ENCODE measurements around the gene GGCX. TPM values are rescaled to one million over a fixed set of nuclear protein-coding genes. Genes with fewer than 3 reads are reported as not detected.

Gene GGCX
- total RNA-seq, 2 experiments from 2014 or later: 22.9 to 27.6 TPM

- intact Hi-C loops (cut with DNase I, micrococcal nuclease): loop anchor here in 1 of 2 experiments (10.0 kb wide), 1 partner anchor 509 kb away; the partner anchor contains the start of genes POLR1A and PTCD3
These were observed 34.7 kb upstream of the GGCX start for GRCh38 chr2:85596026-85596333.

GRCh38 chr2:85595301-85596025 is 34.2 kb upstream of the GGCX start, which contains the start of gene RNF181:
Gene RNF181 (plus strand): TSS chr2:85595745. CDS start chr2:85595764, 19 bp downstream.
- DNase-seq (peak; percentile 75 to 97 (median 85)), ATAC-seq (ENCODE audit: poor library complexity) (peak; percentile 99)
- no peak for TF ChIP-seq CTCF (IDR thresholded peaks at IDR 0.05)
- Histone ChIP-seq H3K4me3 (ENCODE audit: low read length) (peak within 1 kb of the TSS; percentile 94), H3K9me3 (ENCODE audit: control insufficient read depth in 1 of 2, insufficient read depth in 1 of 2, low read length in 2 of 2) (no peaks in the 10 kb centered on the region), H3K27ac (ENCODE audit: low read depth in 1 of 2, low read length in 2 of 2) (peak within 1 kb of the TSS; percentile 78 to 86), H3K4me1 (ENCODE audit: insufficient read depth, low read length) (peaks cover 41% of the 10 kb centered on the region), H3K27me3 (ENCODE audit: control insufficient read depth in 1 of 2, insufficient read depth in 2 of 2, low read length in 2 of 2) (no peaks in the 10 kb centered on the region), H3K36me3 (ENCODE audit: insufficient read depth, low read length) (peaks cover 28% of the 10 kb centered on the region)
- ChIA-PET CTCF (interaction anchor here (0.7 to 1.8 kb wide), 4 partner anchors 16 to 57 kb away, joined by 3 to 10 read pairs (median 4); partner anchors contain the start of genes C2orf68 and MAT2A), POLR2A (interaction anchor here (0.6 to 4.2 kb wide), 26 partner anchors 10 to 845 kb away, joined by 3 to 60 read pairs (median 5); partner anchors contain the start of genes C2orf68, GGCX, KDM3A and MAT2A)
- peak within 1 kb of the TSS; percentile 94 for H3K4me3 Mint-ChIP-seq
- H3K27ac Mint-ChIP-seq: peak within 1 kb of the TSS; percentile 98
- no peaks in the 10 kb centered on the region for H3K9me3 Mint-ChIP-seq
- H3K36me3 Mint-ChIP-seq (ENCODE audit: low read depth): peaks cover 25% of the 10 kb centered on the region
- H3K27me3 Mint-ChIP-seq: no peaks in the 10 kb centered on the region
- H3K4me1 Mint-ChIP-seq (ENCODE audit: low read depth): peaks cover 35% of the 10 kb centered on the region
- intact Hi-C loops (cut with DNase I, micrococcal nuclease): loop anchor here (2.0 to 10.0 kb wide), 3 partner anchors 21 to 509 kb away; partner anchors contain the start of genes GGCX (in 1 of the 2), POLR1A (in 1 of the 2), PTCD3 (in 1 of the 2) and USP39 (in 1 of the 2)

More at GRCh38 chr2:85596026-85596333, 34.7 kb upstream of the GGCX start:
- Histone ChIP-seq H3K4me1 (ENCODE audit: insufficient read depth, low read length) (peaks cover 38% of the 10 kb centered on the region), H3K27me3 (ENCODE audit: control insufficient read depth in 1 of 2, insufficient read depth in 2 of 2, low read length in 2 of 2) (no peaks in the 10 kb centered on the region), H3K36me3 (ENCODE audit: insufficient read depth, low read length) (peaks cover 28% of the 10 kb centered on the region), H3K4me3 (ENCODE audit: low read length) (peak overlapping the region; percentile 94), H3K27ac (ENCODE audit: low read depth in 1 of 2, low read length in 2 of 2) (peak overlapping the region; percentile 78 to 86), H3K9me3 (ENCODE audit: control insufficient read depth in 1 of 2, insufficient read depth in 1 of 2, low read length in 2 of 2) (no peaks in the 10 kb centered on the region)
- CTCF ChIA-PET: interaction anchor here (1.0 to 1.8 kb wide), 3 partner anchors 41 to 57 kb away, joined by 3 to 10 read pairs (median 3); partner anchors contain the start of gene MAT2A
- no peak for DNase-seq
- Mint-ChIP-seq H3K9me3 (no peaks in the 10 kb centered on the region), H3K27ac (peak overlapping the region; percentile 98), H3K4me1 (ENCODE audit: low read depth) (peaks cover 35% of the 10 kb centered on the region), H3K4me3 (peak overlapping the region; percentile 94), H3K36me3 (ENCODE audit: low read depth) (peaks cover 25% of the 10 kb centered on the region), H3K27me3 (no peaks in the 10 kb centered on the region)
- ATAC-seq (ENCODE audit: poor library complexity): peak; percentile 1
- no peak for TF ChIP-seq CTCF (IDR thresholded peaks at IDR 0.05)
- POLR2A ChIA-PET: interaction anchor here (0.5 to 4.2 kb wide), 22 partner anchors 9 to 845 kb away, joined by 3 to 60 read pairs (median 6); partner anchors contain the start of genes C2orf68, GGCX, KDM3A and MAT2A

- Mint-ChIP-seq H3K4me3 (peak overlapping the region; percentile 94), H3K27me3 (no peaks in the 10 kb centered on the region), H3K27ac (peak overlapping the region; percentile 98), H3K4me1 (ENCODE audit: low read depth) (peaks cover 40% of the 10 kb centered on the region), H3K36me3 (ENCODE audit: low read depth) (peaks cover 25% of the 10 kb centered on the region), H3K9me3 (no peaks in the 10 kb centered on the region)
- intact Hi-C loops (cut with DNase I, micrococcal nuclease): loop anchor here (2.0 to 10.0 kb wide), 3 partner anchors 22 to 510 kb away; partner anchors contain the start of genes GGCX (in 1 of the 2), POLR1A (in 1 of the 2), PTCD3 (in 1 of the 2) and USP39 (in 1 of the 2)
- TF ChIP-seq CTCF (IDR thresholded peaks at IDR 0.05): no peak
- peak overlapping the region; percentile 78 to 86 for H3K27ac ChIP-seq (ENCODE audit: low read depth in 1 of 2, low read length in 2 of 2)
- no peaks in the 10 kb centered on the region for H3K9me3 ChIP-seq (ENCODE audit: control insufficient read depth in 1 of 2, insufficient read depth in 1 of 2, low read length in 2 of 2)
- peaks cover 41% of the 10 kb centered on the region for H3K4me1 ChIP-seq (ENCODE audit: insufficient read depth, low read length)
- CTCF ChIA-PET: interaction anchor here (0.7 to 1.8 kb wide), 3 partner anchors 17 to 43 kb away, joined by 4 to 10 read pairs (median 4); partner anchors contain the start of gene C2orf68
- peak overlapping the region; percentile 94 for H3K4me3 ChIP-seq (ENCODE audit: low read length)
- DNase-seq: no peak
- ATAC-seq (ENCODE audit: poor library complexity): no peak
- no peaks in the 10 kb centered on the region for H3K27me3 ChIP-seq (ENCODE audit: control insufficient read depth in 1 of 2, insufficient read depth in 2 of 2, low read length in 2 of 2)
- POLR2A ChIA-PET: interaction anchor here (0.6 to 4.2 kb wide), 21 partner anchors 9 to 846 kb away, joined by 3 to 60 read pairs (median 8); partner anchors contain the start of genes C2orf68, GGCX, KDM3A and MAT2A
- peaks cover 28% of the 10 kb centered on the region for H3K36me3 ChIP-seq (ENCODE audit: insufficient read depth, low read length)
These were observed 33.5 kb upstream of the GGCX start for GRCh38 chr2:85594715-85595300.

Data from CD4-positive, alpha-beta T cell (primary cell).